Fibroblast of lung (primary cell): ENCODE measurements around the gene KRT72. TPM values are rescaled to one million over a fixed set of nuclear protein-coding genes. Genes with fewer than 3 reads are reported as not detected.

ENCODE experiments used
- DNase-seq, 2 donors: peaks; one replicate each; pipeline versions ENCODE4 v3.0.0 to v3.0.0-alpha.2; 2010; ENCODE audit warnings: low read depth in 2 of 2
- H2AFZ ChIP-seq: 2 replicates; pipeline ENCODE4 v1.5.1; 2012; ENCODE audit warnings: low read length, control low read depth, inconsistent platforms
- H3K27ac ChIP-seq: 2 replicates; pipeline ENCODE4 v1.5.1; 2011; ENCODE audit warnings: low read length, control low read depth; ENCODE audit not compliant: insufficient read depth
- H3K27me3 ChIP-seq: 2 replicates; pipeline ENCODE4 v1.5.1; 2011; ENCODE audit warnings: mild to moderate bottlenecking, low read length; ENCODE audit not compliant: control insufficient read depth, insufficient read depth
- H3K36me3 ChIP-seq: 2 replicates; pipeline ENCODE4 v1.5.1; 2011; ENCODE audit warnings: low read length; ENCODE audit not compliant: control insufficient read depth, insufficient read depth
- H3K4me1 ChIP-seq: 2 replicates; pipeline ENCODE4 v1.5.1; 2011; ENCODE audit warnings: low read length; ENCODE audit not compliant: control insufficient read depth, insufficient read depth; ENCODE audit errors: extremely low read depth
- H3K4me2 ChIP-seq: 2 replicates; pipeline ENCODE4 v1.5.1; 2011; ENCODE audit warnings: low read length, control low read depth; ENCODE audit not compliant: insufficient read depth; ENCODE audit errors: extremely low read depth
- H3K4me3 ChIP-seq, 4 experiments: fragments of 200-600 bp in 1 of 4; sonication (generic) in 1 of 4; replicated peaks in 1 of 4; 2 replicates each; pipeline ENCODE4 v1.5.1; 2011 to 2016; ENCODE audit warnings: low read length in 4 of 4, low read depth in 3 of 4, mild to moderate bottlenecking in 3 of 4, control low read depth in 2 of 4, inconsistent platforms in 1 of 4, mixed read lengths in 1 of 4; ENCODE audit not compliant: insufficient read depth in 1 of 4; ENCODE audit errors: control extremely low read depth in 1 of 4
- H3K79me2 ChIP-seq: 2 replicates; pipeline ENCODE4 v1.5.1; 2012; ENCODE audit warnings: mild to moderate bottlenecking, low read length, inconsistent platforms; ENCODE audit not compliant: control insufficient read depth, insufficient read depth
- H3K9ac ChIP-seq: 2 replicates; pipeline ENCODE4 v1.5.1; 2011; ENCODE audit warnings: mild to moderate bottlenecking, low read length, control low read depth; ENCODE audit not compliant: insufficient read depth
- H3K9me3 ChIP-seq: 2 replicates; pipeline ENCODE4 v1.5.1; 2012; ENCODE audit warnings: low read depth, low read length; ENCODE audit not compliant: control insufficient read depth, insufficient read depth
- H4K20me1 ChIP-seq: 2 replicates; pipeline ENCODE4 v1.5.1; 2011; ENCODE audit warnings: low read length; ENCODE audit not compliant: control insufficient read depth, insufficient read depth; ENCODE audit errors: extremely low read depth
- EZH2 ChIP-seq: IDR thresholded peaks from 2 replicates; pipeline ENCODE4 v1.5.1; 2012; ENCODE audit warnings: low read length, control low read depth, mild to moderate bottlenecking; ENCODE audit errors: missing control alignments
- polyA plus RNA-seq, 2 donors: library from polyadenylated mRNA; depleted of rRNA in 1 of 2; stranded (reverse) in 1 of 2; unstranded in 1 of 2; fragments of >200 nt; gene quantifications; 2 replicates each; pipeline ENCODE4 v1.2.1, GENCODE V29; 2011 to 2012; ENCODE audit warnings: missing spikeins in 1 of 2
- total RNA-seq: library from RNA; depleted of rRNA; stranded (reverse); fragments of >200 nt; gene quantifications from 2 replicates; pipeline ENCODE4 v1.2.1, GENCODE V29; 2014
- TF ChIP-seq, protein P1 (sequence below), 2 donors: IDR thresholded peaks in 1 of 2; conservative IDR thresholded peaks in 1 of 2; 1 replicate in 1 of 2; 2 replicates in 1 of 2; pipeline ENCODE4 v1.5.1; 2011 to 2012; ENCODE audit warnings: low read length in 2 of 2, control low read depth in 1 of 2, inconsistent platforms in 1 of 2, low read depth in 1 of 2, mild to moderate bottlenecking in 1 of 2

Gene KRT72
- total and polyA plus RNA-seq, 2 donors (not counting 1 experiment from before 2014, with no cell fraction given), result not detected

DNA sequence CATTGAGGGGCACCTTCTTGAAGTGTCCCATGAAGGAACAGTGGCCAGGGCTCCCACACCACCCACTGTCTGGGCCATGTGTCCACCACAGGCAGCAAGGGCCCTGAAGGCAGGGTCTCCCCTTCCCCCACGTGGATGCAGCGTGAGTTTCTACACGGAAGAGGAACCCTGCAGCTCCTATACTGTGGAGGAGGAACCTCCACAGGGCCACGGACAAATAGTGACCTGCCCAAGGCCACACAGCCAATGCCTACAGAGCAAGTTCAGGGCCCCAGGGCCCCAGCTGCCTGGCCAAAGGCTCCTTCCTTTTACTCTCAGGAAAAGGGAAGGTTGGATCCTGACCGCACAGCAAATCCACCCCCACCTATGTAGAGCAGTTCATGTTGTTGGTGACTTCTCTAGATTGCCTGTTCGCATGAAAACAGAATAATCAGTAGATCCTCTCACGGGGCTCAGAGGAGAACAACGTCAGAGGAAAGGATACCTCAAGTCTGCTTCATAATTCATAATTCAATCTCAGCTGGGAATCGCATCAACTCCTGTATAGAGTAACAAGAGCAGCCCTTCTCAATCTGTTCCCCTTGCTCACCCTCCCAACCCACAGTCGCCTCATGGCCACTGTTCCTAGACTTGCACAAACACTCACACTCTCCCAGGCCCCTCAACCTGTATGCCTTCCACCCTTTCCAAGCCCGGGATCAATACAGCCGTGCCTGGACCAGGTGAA is 28.2 kb upstream of the KRT72 start:
- TF ChIP-seq, protein P1, sequence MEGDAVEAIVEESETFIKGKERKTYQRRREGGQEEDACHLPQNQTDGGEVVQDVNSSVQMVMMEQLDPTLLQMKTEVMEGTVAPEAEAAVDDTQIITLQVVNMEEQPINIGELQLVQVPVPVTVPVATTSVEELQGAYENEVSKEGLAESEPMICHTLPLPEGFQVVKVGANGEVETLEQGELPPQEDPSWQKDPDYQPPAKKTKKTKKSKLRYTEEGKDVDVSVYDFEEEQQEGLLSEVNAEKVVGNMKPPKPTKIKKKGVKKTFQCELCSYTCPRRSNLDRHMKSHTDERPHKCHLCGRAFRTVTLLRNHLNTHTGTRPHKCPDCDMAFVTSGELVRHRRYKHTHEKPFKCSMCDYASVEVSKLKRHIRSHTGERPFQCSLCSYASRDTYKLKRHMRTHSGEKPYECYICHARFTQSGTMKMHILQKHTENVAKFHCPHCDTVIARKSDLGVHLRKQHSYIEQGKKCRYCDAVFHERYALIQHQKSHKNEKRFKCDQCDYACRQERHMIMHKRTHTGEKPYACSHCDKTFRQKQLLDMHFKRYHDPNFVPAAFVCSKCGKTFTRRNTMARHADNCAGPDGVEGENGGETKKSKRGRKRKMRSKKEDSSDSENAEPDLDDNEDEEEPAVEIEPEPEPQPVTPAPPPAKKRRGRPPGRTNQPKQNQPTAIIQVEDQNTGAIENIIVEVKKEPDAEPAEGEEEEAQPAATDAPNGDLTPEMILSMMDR (conservative IDR thresholded peaks at IDR 0.05 in 1 of 2, IDR thresholded peaks at IDR 0.05 in 1 of 2; ENCODE audit: low read depth in 1 of 2, low read length in 2 of 2), result no peak
- no peak for TF ChIP-seq EZH2
- no peak overlapping the region for H2AFZ ChIP-seq
- H3K4me1 ChIP-seq, result no peaks in the 10 kb centered on the region
- H3K79me2 ChIP-seq, result no peaks in the 10 kb centered on the region
- no peaks in the 10 kb centered on the region for H3K9me3 ChIP-seq
- no peak overlapping the region for H3K4me3 ChIP-seq
- no peaks in the 10 kb centered on the region for H3K36me3 ChIP-seq
- H4K20me1 ChIP-seq, result no peaks in the 10 kb centered on the region
- H3K27ac ChIP-seq, result no peak overlapping the region
- no peak overlapping the region for H3K9ac ChIP-seq
- no peak for DNase-seq
- no peaks in the 10 kb centered on the region for H3K27me3 ChIP-seq
- no peak overlapping the region for H3K4me2 ChIP-seq

DNA sequence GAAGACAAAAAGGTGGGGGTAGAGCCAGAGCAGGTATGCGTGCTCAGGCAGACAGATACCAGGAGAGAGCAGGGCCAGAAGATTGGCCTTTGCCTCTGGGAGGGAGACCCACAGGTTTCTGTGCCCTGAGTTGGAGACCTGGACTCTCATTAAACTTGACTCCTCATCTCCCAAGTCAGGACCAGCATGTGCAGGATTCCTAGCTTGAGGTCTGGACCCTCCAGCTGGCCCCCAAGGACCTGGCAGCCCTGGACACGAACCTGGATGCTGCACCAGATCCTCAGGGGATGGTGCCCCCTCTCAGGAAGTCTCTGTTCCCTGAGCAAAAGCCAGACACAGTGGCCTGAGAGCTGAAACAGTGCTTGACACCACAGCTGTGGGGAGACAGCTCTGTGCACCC is 27.6 kb upstream of the KRT72 start:
- H3K27me3 ChIP-seq, result no peaks in the 10 kb centered on the region

DNA sequence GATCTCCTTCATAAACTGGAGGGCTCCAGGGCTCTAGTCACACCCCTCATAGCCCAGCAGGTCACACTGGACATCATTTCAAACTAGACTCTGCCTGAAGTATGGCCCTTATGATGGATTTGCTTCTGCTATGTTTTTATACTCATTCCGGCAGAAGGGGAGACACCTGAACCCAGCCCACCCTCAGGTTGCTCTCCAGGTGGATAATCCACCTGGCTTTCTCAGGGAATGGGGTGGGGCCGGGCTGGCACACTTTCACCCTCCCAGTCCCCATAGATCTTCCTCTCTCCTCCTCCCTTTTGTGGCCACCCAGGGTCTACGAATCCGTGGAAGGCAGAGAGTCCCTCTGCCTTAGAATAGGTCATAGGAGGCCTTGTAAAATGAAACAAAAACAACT is 26.8 kb upstream of the KRT72 start:
- no peaks in the 10 kb centered on the region for H3K9me3 ChIP-seq
- no peak overlapping the region for H2AFZ ChIP-seq
- DNase-seq, result no peak
- no peaks in the 10 kb centered on the region for H3K79me2 ChIP-seq
- no peaks in the 10 kb centered on the region for H3K36me3 ChIP-seq
- no peak overlapping the region for H3K27ac ChIP-seq
- H3K9ac ChIP-seq, result no peak overlapping the region
- no peaks in the 10 kb centered on the region for H4K20me1 ChIP-seq
- no peaks in the 10 kb centered on the region for H3K4me1 ChIP-seq
- no peak overlapping the region for H3K4me2 ChIP-seq
- TF ChIP-seq, protein P1 (conservative IDR thresholded peaks at IDR 0.05 in 1 of 2, IDR thresholded peaks at IDR 0.05 in 1 of 2; ENCODE audit: low read depth in 1 of 2, low read length in 2 of 2), result no peak
- no peak for TF ChIP-seq EZH2
- H3K27me3 ChIP-seq, result no peaks in the 10 kb centered on the region
- H3K4me3 ChIP-seq, result no peak overlapping the region

More for the DNA sequence above, 27.6 kb upstream of the KRT72 start:
- no peak overlapping the region for H2AFZ ChIP-seq
- H3K4me2 ChIP-seq, result no peak overlapping the region
- DNase-seq, result no peak
- H4K20me1 ChIP-seq, result no peaks in the 10 kb centered on the region
- no peaks in the 10 kb centered on the region for H3K9me3 ChIP-seq
- no peak overlapping the region for H3K27ac ChIP-seq
- H3K9ac ChIP-seq, result no peak overlapping the region
- H3K4me1 ChIP-seq, result no peaks in the 10 kb centered on the region
- H3K4me3 ChIP-seq, result no peak overlapping the region
- H3K79me2 ChIP-seq, result no peaks in the 10 kb centered on the region
- no peaks in the 10 kb centered on the region for H3K36me3 ChIP-seq
- TF ChIP-seq, protein P1 (conservative IDR thresholded peaks at IDR 0.05 in 1 of 2, IDR thresholded peaks at IDR 0.05 in 1 of 2; ENCODE audit: low read depth in 1 of 2, low read length in 2 of 2), result no peak
- TF ChIP-seq EZH2, result no peak
